Uterus (tissue), 2 donors: ENCODE data around the gene ENTPD1.

Experiments
- POLR2A ChIP-seq, 2 donors: fragments of 450-650 bp; IDR thresholded peaks; one replicate each; pipeline ENCODE4 v1.6.1; 2016; ENCODE audit warnings: antibody characterized with exemption in 2 of 2, mild to moderate bottlenecking in 1 of 2, moderate library complexity in 1 of 2
- TF ChIP-seq, protein P1 (sequence below), 4 experiments: fragments of 200-600 bp in 2 of 4; fragments of 450-650 bp in 2 of 4; sonication (generic) in 2 of 4; IDR thresholded peaks; one replicate each; pipeline ENCODE4 v1.5.1; 2016 to 2019; ENCODE audit warnings: antibody characterized with exemption in 4 of 4, mild to moderate bottlenecking in 2 of 4, moderate library complexity in 1 of 4

DNA sequence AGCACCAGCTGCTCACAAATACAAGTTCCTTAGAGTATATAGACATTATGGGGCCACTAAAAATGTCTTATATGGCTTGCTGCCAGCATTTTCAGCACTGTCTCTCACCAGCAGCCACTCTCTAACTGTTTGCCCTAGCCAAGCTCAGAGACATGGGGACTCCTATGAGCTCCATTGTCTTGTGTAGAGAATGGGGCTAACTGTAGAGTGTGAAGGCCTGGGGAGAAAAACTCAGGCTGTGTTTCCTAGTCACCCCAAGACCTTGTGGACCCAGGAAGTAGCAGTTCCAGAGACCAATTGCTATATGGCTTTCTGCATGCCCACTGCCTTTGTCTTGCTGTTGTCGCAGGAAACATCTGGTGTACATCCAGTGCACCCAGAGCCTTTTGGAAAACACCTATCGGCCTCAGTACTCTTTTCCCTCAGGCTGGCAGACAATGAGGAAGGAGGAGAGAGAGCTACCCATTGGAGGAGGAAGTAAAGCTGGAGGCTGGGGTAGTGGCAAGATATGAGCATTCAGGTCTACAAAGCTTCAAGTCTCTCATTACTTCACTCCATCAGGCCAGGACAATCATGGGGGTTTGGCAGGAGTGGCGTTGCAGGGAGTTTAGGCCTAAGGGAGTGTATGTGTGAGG is 28.4 kb downstream of the ENTPD1 start:
- TF ChIP-seq POLR2A (IDR thresholded peaks at IDR 0.05): no peak
- TF ChIP-seq, protein P1, sequence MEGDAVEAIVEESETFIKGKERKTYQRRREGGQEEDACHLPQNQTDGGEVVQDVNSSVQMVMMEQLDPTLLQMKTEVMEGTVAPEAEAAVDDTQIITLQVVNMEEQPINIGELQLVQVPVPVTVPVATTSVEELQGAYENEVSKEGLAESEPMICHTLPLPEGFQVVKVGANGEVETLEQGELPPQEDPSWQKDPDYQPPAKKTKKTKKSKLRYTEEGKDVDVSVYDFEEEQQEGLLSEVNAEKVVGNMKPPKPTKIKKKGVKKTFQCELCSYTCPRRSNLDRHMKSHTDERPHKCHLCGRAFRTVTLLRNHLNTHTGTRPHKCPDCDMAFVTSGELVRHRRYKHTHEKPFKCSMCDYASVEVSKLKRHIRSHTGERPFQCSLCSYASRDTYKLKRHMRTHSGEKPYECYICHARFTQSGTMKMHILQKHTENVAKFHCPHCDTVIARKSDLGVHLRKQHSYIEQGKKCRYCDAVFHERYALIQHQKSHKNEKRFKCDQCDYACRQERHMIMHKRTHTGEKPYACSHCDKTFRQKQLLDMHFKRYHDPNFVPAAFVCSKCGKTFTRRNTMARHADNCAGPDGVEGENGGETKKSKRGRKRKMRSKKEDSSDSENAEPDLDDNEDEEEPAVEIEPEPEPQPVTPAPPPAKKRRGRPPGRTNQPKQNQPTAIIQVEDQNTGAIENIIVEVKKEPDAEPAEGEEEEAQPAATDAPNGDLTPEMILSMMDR (IDR thresholded peaks at IDR 0.05): no peak
